GM19455 (cell line): ENCODE data around the gene CYSRT1.

ENCODE experiments used
- ATAC-seq: cut with Tn5 transposase; IDR thresholded peaks from one replicate; pipeline ENCODE4 v1.9.1; 2021; ENCODE audit not compliant: unreplicated experiment

The CYSRT1 gene

GRCh38 chr9:137226338-137227053, 1.5 kb downstream of the CYSRT1 start:
- no peak for ATAC-seq

GRCh38 chr9:137227054-137227852, 2.3 kb downstream of the CYSRT1 start, which contains the start of gene RNF224:
TSS of gene RNF224 (plus strand) at chr9:137227502. CDS start at chr9:137228336, 834 bp downstream.
- ATAC-seq: no peak

- no peak for ATAC-seq
Measured at GRCh38 chr9:137227853-137228505, 3.0 kb downstream of the CYSRT1 start.

- ATAC-seq: no peak
Measured at GRCh38 chr9:137228506-137228967, 3.6 kb downstream of the CYSRT1 start.

GRCh38 chr9:137228968-137229896, 4.3 kb downstream of the CYSRT1 start:
- ATAC-seq: no peak

GRCh38 chr9:137229903-137230704, 5.1 kb downstream of the CYSRT1 start:
- ATAC-seq: no peak

GRCh38 chr9:137230705-137231371, 5.9 kb downstream of the CYSRT1 start, which contains the start of gene SLC34A3:
TSS of gene SLC34A3 (plus strand) at chr9:137230901. CDS start at chr9:137231703, 802 bp downstream.
- ATAC-seq: no peak

GRCh38 chr9:137231372-137232039, 6.5 kb downstream of the CYSRT1 start:
- no peak for ATAC-seq

- ATAC-seq: no peak
Measured at GRCh38 chr9:137232101-137232500, 7.1 kb downstream of the CYSRT1 start.

GRCh38 chr9:137232510-137232909, 7.5 kb downstream of the CYSRT1 start:
- no peak for ATAC-seq

GRCh38 chr9:137233143-137233980, 8.4 kb downstream of the CYSRT1 start:
- no peak for ATAC-seq

GRCh38 chr9:137234055-137234697, 9.2 kb downstream of the CYSRT1 start:
- ATAC-seq: no peak

- no peak for ATAC-seq
Measured at GRCh38 chr9:137234758-137235423, 9.9 kb downstream of the CYSRT1 start.

GRCh38 chr9:137235424-137236237, 10.7 kb downstream of the CYSRT1 start:
- no peak for ATAC-seq

GRCh38 chr9:137236238-137236935, 11.4 kb downstream of the CYSRT1 start:
- no peak for ATAC-seq
